NK-92 treated with Interleukin-12 subunit alpha and Interleukin-12 subunit beta, amount 100 ng/mL, for 24 hours (cell line): ENCODE data around the gene SETBP1.

Source experiments
- DNase-seq: peaks from one replicate; lab custom pipeline; 2025; lab: John Stamatoyannopoulos, UW

SETBP1 gene

GRCh38 chr18:44977856-44978255, 297.2 kb downstream of the SETBP1 start:
- DNase-seq = no peak

- no peak for DNase-seq
Measured at GRCh38 chr18:44979748-44980147, 299.1 kb downstream of the SETBP1 start.

- no peak for DNase-seq
Measured at GRCh38 chr18:44981121-44981520, 300.4 kb downstream of the SETBP1 start.

GRCh38 chr18:44986933-44987332, 306.2 kb downstream of the SETBP1 start:
- DNase-seq = no peak

- no peak for DNase-seq
Measured at GRCh38 chr18:44987371-44987770, 306.7 kb downstream of the SETBP1 start.

- DNase-seq = no peak
Measured at GRCh38 chr18:44988821-44989587, 308.3 kb downstream of the SETBP1 start.

- DNase-seq = no peak
Measured at GRCh38 chr18:44996261-44996660, 315.6 kb downstream of the SETBP1 start.

- no peak for DNase-seq
Measured at GRCh38 chr18:44997174-44997573, 316.5 kb downstream of the SETBP1 start.

GRCh38 chr18:44998360-44998759, 317.7 kb downstream of the SETBP1 start:
- DNase-seq = no peak

GRCh38 chr18:45004546-45005080, 323.9 kb downstream of the SETBP1 start:
- DNase-seq = no peak

GRCh38 chr18:45006934-45007333, 326.2 kb downstream of the SETBP1 start:
- DNase-seq = no peak

GRCh38 chr18:45007531-45007930, 326.8 kb downstream of the SETBP1 start:
- no peak for DNase-seq

GRCh38 chr18:45008694-45009413, 328.2 kb downstream of the SETBP1 start:
- DNase-seq = no peak

GRCh38 chr18:45009756-45010155, 329.1 kb downstream of the SETBP1 start:
- DNase-seq = no peak

- no peak for DNase-seq
Measured at GRCh38 chr18:45012286-45012685, 331.6 kb downstream of the SETBP1 start.

GRCh38 chr18:45014047-45014501, 333.4 kb downstream of the SETBP1 start:
- no peak for DNase-seq

- DNase-seq = no peak
Measured at GRCh38 chr18:45015788-45016128, 335.1 kb downstream of the SETBP1 start.

GRCh38 chr18:45019469-45019868, 338.8 kb downstream of the SETBP1 start:
- DNase-seq = no peak

- no peak for DNase-seq
Measured at GRCh38 chr18:45023519-45023918, 342.8 kb downstream of the SETBP1 start.

GRCh38 chr18:45024357-45025088, 343.8 kb downstream of the SETBP1 start:
- DNase-seq = no peak

GRCh38 chr18:45025089-45025450, 344.4 kb downstream of the SETBP1 start:
- no peak for DNase-seq

- no peak for DNase-seq
Measured at GRCh38 chr18:45026162-45026561, 345.5 kb downstream of the SETBP1 start.

GRCh38 chr18:45034179-45034578, 353.5 kb downstream of the SETBP1 start:
- DNase-seq = no peak
